PFSK-1 (cell line): ENCODE results near the gene WLS.

ENCODE experiments used
- FOXP2 ChIP-seq: optimal IDR thresholded peaks from 2 replicates; pipeline ENCODE3; 2011; ENCODE audit warnings: borderline replicate concordance, control low read depth, inconsistent platforms; ENCODE audit not compliant: insufficient read depth; ENCODE audit errors: extremely low read length, extremely low read depth
- POLR2AphosphoS5 ChIP-seq: IDR thresholded peaks from 2 replicates; pipeline ENCODE4 v1.6.1; 2012; ENCODE audit warnings: low read depth, mild to moderate bottlenecking, control low read depth, low read length, moderate library complexity
- SIN3A ChIP-seq: IDR thresholded peaks from 2 replicates; pipeline ENCODE4 v1.6.1; 2012; ENCODE audit warnings: mild to moderate bottlenecking, low read length, moderate library complexity, borderline replicate concordance; ENCODE audit not compliant: insufficient read depth
- TAF1 ChIP-seq: IDR thresholded peaks from 2 replicates; pipeline ENCODE4 v1.6.1; 2012; ENCODE audit warnings: low read length, control low read depth, borderline replicate concordance; ENCODE audit not compliant: insufficient read depth
- TF ChIP-seq, protein P1 (sequence below), 2 experiments: IDR thresholded peaks; 2 replicates each; pipeline versions ENCODE4 v1.6.1 to v1.8.0; 2011 to 2012; ENCODE audit warnings: low read depth in 2 of 2, low read length in 2 of 2, control low read depth in 1 of 2, inconsistent platforms in 1 of 2, mild to moderate bottlenecking in 1 of 2, moderate library complexity in 1 of 2; ENCODE audit not compliant: insufficient read depth in 1 of 2

Gene WLS

GRCh38 chr1:68273530-68273929, 41.2 kb upstream of the WLS start:
- TF ChIP-seq POLR2AphosphoS5 (no peak), SIN3A (no peak), TAF1 (no peak), FOXP2 (no peak)
- TF ChIP-seq, protein P1, sequence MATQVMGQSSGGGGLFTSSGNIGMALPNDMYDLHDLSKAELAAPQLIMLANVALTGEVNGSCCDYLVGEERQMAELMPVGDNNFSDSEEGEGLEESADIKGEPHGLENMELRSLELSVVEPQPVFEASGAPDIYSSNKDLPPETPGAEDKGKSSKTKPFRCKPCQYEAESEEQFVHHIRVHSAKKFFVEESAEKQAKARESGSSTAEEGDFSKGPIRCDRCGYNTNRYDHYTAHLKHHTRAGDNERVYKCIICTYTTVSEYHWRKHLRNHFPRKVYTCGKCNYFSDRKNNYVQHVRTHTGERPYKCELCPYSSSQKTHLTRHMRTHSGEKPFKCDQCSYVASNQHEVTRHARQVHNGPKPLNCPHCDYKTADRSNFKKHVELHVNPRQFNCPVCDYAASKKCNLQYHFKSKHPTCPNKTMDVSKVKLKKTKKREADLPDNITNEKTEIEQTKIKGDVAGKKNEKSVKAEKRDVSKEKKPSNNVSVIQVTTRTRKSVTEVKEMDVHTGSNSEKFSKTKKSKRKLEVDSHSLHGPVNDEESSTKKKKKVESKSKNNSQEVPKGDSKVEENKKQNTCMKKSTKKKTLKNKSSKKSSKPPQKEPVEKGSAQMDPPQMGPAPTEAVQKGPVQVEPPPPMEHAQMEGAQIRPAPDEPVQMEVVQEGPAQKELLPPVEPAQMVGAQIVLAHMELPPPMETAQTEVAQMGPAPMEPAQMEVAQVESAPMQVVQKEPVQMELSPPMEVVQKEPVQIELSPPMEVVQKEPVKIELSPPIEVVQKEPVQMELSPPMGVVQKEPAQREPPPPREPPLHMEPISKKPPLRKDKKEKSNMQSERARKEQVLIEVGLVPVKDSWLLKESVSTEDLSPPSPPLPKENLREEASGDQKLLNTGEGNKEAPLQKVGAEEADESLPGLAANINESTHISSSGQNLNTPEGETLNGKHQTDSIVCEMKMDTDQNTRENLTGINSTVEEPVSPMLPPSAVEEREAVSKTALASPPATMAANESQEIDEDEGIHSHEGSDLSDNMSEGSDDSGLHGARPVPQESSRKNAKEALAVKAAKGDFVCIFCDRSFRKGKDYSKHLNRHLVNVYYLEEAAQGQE (IDR thresholded peaks at IDR 0.05; ENCODE audit: insufficient read depth in 1 of 2, low read depth in 2 of 2, low read length in 2 of 2), result no peak

DNA sequence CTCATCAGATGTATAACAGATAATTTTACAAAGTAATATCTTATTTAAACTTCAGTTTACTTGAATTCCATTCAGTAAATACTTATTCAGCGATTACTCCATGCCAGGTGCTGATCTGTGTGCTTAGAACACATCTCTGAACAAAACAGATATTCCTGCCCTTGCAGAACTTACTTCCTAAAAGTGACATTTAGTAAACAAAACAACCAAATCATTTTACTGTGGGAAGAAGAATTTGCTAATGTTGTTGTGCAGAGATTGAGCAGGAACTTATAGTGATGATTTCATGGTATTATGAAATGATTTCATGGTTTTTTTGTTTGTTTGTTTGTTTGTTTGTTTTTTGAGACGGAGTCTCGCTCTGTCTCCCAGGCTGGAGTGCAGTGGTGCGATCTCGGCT, 39.3 kb upstream of the WLS start:
- TF ChIP-seq TAF1, result no peak
- TF ChIP-seq POLR2AphosphoS5, result no peak
- TF ChIP-seq, protein P1 (IDR thresholded peaks at IDR 0.05; ENCODE audit: insufficient read depth in 1 of 2, low read depth in 2 of 2, low read length in 2 of 2), result no peak
- no peak for TF ChIP-seq FOXP2
- TF ChIP-seq SIN3A, result no peak

GRCh38 chr1:68270951-68271350, 38.6 kb upstream of the WLS start:
- no peak for TF ChIP-seq POLR2AphosphoS5
- no peak for TF ChIP-seq TAF1

DNA sequence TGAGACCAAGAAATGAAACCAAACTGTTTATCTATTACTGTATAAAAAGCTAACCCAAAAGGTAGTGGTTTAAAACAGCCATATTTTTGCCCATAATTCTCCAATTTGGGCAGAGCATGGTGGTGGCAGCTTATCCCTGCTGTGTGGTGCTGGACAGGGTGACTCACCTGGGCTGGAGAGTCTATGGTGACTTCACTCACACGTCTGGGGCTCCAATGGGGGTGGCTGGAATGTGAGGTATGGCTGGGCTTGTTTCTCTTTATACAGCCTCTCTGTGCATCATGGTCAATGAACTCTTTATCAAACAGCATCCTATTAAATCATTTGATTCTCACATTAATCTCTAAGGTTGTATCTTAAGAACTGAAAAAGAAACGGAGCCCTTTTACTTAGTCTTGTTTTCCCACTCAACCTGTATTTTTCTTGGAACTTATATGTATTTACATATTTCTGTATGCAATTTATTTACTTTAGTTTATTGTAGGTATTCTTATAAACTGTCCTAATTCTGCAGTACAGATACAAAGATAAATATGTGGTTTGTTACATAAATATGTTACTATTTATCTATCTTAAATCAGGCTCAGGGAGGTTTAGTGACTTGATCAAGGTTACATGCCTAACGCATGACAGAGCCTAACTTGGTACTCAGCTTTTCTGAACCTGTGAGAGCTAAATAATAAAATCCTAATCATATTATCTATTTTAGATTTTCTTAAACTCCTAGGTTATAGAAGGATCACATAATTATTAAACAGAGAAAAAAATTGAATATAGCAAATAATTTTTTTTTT, 37.5 kb upstream of the WLS start:
- no peak for TF ChIP-seq SIN3A
- TF ChIP-seq TAF1, result no peak
- TF ChIP-seq, protein P1 (IDR thresholded peaks at IDR 0.05; ENCODE audit: insufficient read depth in 1 of 2, low read depth in 2 of 2, low read length in 2 of 2), result no peak
- no peak for TF ChIP-seq FOXP2
- TF ChIP-seq POLR2AphosphoS5, result no peak

GRCh38 chr1:68268896-68269483, 36.7 kb upstream of the WLS start:
- TF ChIP-seq POLR2AphosphoS5 (no peak), SIN3A (no peak), FOXP2 (no peak), TAF1 (no peak)
- TF ChIP-seq, protein P1 (IDR thresholded peaks at IDR 0.05; ENCODE audit: insufficient read depth in 1 of 2, low read depth in 2 of 2, low read length in 2 of 2), result no peak

- no peak for TF ChIP-seq POLR2AphosphoS5
- no peak for TF ChIP-seq FOXP2
- TF ChIP-seq, protein P1 (IDR thresholded peaks at IDR 0.05; ENCODE audit: insufficient read depth in 1 of 2, low read depth in 2 of 2, low read length in 2 of 2), result no peak
- TF ChIP-seq TAF1, result no peak
- TF ChIP-seq SIN3A, result no peak
These were observed 23.0 kb upstream of the WLS start for GRCh38 chr1:68255301-68255700.
